HEK293 (cell line): Measurements from ENCODE around the gene SLC25A26.

Experiments used
- TSHZ1 ChIP-seq: fragments of 450-650 bp; formaldehyde crosslinking; IDR thresholded peaks from 2 replicates; pipeline ENCODE4 v1.5.1; 2016; ENCODE audit warnings: missing biosample characterization, missing genetic modification characterization, borderline replicate concordance
- ZBTB17 ChIP-seq: fragments of 450-650 bp; formaldehyde crosslinking; IDR thresholded peaks from 2 replicates; pipeline ENCODE4 v1.5.1; 2016; ENCODE audit warnings: missing biosample characterization, missing genetic modification characterization
- ZBTB8A ChIP-seq: fragments of 450-650 bp; formaldehyde crosslinking; IDR thresholded peaks from 2 replicates; pipeline ENCODE4 v1.5.1; 2016; ENCODE audit warnings: missing biosample characterization, missing genetic modification characterization
- ZNF24 ChIP-seq: fragments of 450-650 bp; formaldehyde crosslinking; IDR thresholded peaks from 2 replicates; pipeline ENCODE4 v1.5.1; 2016; ENCODE audit warnings: missing biosample characterization, missing genetic modification characterization
- ZNF366 ChIP-seq: fragments of 450-650 bp; formaldehyde crosslinking; conservative IDR thresholded peaks from 2 replicates; pipeline ENCODE4 v1.5.1; 2016; ENCODE audit warnings: missing biosample characterization, missing genetic modification characterization
- ZNF571 ChIP-seq: fragments of 450-650 bp; formaldehyde crosslinking; IDR thresholded peaks from 2 replicates; pipeline ENCODE4 v1.5.0; 2017; ENCODE audit warnings: missing biosample characterization, missing genetic modification characterization
- ZNF76 ChIP-seq: fragments of 450-650 bp; formaldehyde crosslinking; IDR thresholded peaks from 2 replicates; pipeline ENCODE4; 2016; ENCODE audit warnings: low read depth, missing biosample characterization, missing genetic modification characterization, borderline replicate concordance
- ZNF843 ChIP-seq: fragments of 450-650 bp; formaldehyde crosslinking; IDR thresholded peaks from 2 replicates; pipeline ENCODE4 v1.5.1; 2016; ENCODE audit warnings: missing biosample characterization, missing genetic modification characterization
- TF ChIP-seq, protein P1 (sequence below): fragments of 450-650 bp; formaldehyde crosslinking; IDR thresholded peaks from 2 replicates; pipeline ENCODE4 v1.5.1; 2016; ENCODE audit warnings: missing biosample characterization, missing genetic modification characterization
- TF ChIP-seq, protein P2 (sequence below): fragments of 450-650 bp; formaldehyde crosslinking; conservative IDR thresholded peaks from 2 replicates; pipeline ENCODE4 v1.5.1; 2016; ENCODE audit warnings: low read depth, missing biosample characterization, missing genetic modification characterization

GRCh38 chr3:66379565-66379964 lies 158.8 kb downstream of the SLC25A26 start:
- TF ChIP-seq, protein P1, sequence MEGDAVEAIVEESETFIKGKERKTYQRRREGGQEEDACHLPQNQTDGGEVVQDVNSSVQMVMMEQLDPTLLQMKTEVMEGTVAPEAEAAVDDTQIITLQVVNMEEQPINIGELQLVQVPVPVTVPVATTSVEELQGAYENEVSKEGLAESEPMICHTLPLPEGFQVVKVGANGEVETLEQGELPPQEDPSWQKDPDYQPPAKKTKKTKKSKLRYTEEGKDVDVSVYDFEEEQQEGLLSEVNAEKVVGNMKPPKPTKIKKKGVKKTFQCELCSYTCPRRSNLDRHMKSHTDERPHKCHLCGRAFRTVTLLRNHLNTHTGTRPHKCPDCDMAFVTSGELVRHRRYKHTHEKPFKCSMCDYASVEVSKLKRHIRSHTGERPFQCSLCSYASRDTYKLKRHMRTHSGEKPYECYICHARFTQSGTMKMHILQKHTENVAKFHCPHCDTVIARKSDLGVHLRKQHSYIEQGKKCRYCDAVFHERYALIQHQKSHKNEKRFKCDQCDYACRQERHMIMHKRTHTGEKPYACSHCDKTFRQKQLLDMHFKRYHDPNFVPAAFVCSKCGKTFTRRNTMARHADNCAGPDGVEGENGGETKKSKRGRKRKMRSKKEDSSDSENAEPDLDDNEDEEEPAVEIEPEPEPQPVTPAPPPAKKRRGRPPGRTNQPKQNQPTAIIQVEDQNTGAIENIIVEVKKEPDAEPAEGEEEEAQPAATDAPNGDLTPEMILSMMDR (tag by site-specific recombination) = no peak
- TF ChIP-seq ZNF76 (tag by site-specific recombination) (no peak), ZNF571 (tag by site-specific recombination) (no peak), ZNF366 (tag by site-specific recombination) (no peak), ZNF24 (tag by site-specific recombination) (no peak), ZNF843 (tag by site-specific recombination) (no peak), TSHZ1 (no peak), ZBTB17 (tag by site-specific recombination) (no peak), ZBTB8A (tag by site-specific recombination) (no peak)
- TF ChIP-seq, protein P2, sequence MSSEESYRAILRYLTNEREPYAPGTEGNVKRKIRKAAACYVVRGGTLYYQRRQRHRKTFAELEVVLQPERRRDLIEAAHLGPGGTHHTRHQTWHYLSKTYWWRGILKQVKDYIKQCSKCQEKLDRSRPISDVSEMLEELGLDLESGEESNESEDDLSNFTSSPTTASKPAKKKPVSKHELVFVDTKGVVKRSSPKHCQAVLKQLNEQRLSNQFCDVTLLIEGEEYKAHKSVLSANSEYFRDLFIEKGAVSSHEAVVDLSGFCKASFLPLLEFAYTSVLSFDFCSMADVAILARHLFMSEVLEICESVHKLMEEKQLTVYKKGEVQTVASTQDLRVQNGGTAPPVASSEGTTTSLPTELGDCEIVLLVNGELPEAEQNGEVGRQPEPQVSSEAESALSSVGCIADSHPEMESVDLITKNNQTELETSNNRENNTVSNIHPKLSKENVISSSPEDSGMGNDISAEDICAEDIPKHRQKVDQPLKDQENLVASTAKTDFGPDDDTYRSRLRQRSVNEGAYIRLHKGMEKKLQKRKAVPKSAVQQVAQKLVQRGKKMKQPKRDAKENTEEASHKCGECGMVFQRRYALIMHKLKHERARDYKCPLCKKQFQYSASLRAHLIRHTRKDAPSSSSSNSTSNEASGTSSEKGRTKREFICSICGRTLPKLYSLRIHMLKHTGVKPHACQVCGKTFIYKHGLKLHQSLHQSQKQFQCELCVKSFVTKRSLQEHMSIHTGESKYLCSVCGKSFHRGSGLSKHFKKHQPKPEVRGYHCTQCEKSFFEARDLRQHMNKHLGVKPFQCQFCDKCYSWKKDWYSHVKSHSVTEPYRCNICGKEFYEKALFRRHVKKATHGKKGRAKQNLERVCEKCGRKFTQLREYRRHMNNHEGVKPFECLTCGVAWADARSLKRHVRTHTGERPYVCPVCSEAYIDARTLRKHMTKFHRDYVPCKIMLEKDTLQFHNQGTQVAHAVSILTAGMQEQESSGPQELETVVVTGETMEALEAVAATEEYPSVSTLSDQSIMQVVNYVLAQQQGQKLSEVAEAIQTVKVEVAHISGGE (tag by site-specific recombination) = no peak
